A549 (cell line): ENCODE data around the gene NFASC.

Experiments used
- CTCF ChIP-seq: fragments of >200 bp; sonication (Bioruptor Twin); formaldehyde crosslinking; IDR thresholded peaks from 3 replicates; pipeline ENCODE4 v1.5.1; 2016
- JUN ChIP-seq, 2 experiments: fragments of >200 bp; sonication (Bioruptor Twin); formaldehyde crosslinking; IDR thresholded peaks; 2 replicates in 1 of 2; 3 replicates in 1 of 2; pipeline ENCODE4 v1.6.1; 2016 to 2017

GRCh38 chr1:205001162-205001561 lies 130.5 kb downstream of the NFASC start:
- no peak for TF ChIP-seq CTCF
- no peak for TF ChIP-seq JUN (IDR thresholded peaks at IDR 0.05)
